Panc1 (cell line): ENCODE measurements around the gene PMPCB. TPM values are rescaled to one million over a fixed set of nuclear protein-coding genes. Genes with fewer than 3 reads are reported as not detected.

ENCODE experiments used
- ATAC-seq: fragments of 200-7000 bp; cut with Tn5 transposase; 2 replicates; pipeline ENCODE4 v1.9.1; 2020; ENCODE audit warnings: mild to moderate bottlenecking, moderate library complexity
- BruUV-seq: library from RNA; stranded (reverse); fragments of 400-500 nt; replicated peaks from 2 replicates; lab custom pipeline; 2021; lab: Mats Ljungman, UMichigan
- CTCF ChIA-PET: fragments of 300-600 bp; sonication (Branson Sonifier 250); formaldehyde crosslinking; loops from one replicate; lab custom pipeline; 2022; ENCODE audit warnings: antibody characterized with exemption; lab: Charles Lee
- POLR2A ChIA-PET: fragments of 300-600 bp; sonication (Branson Sonifier 250); formaldehyde crosslinking; loops from one replicate; lab custom pipeline; 2022; ENCODE audit warnings: antibody characterized with exemption; lab: Charles Lee
- DNase-seq: peaks from one replicate; pipeline ENCODE4 v3.0.0-alpha.2; 2010; ENCODE audit warnings: low read depth, low spot score
- H3K27ac ChIP-seq: 2 replicates; pipeline ENCODE4 v1.5.1; 2011; ENCODE audit warnings: mild to moderate bottlenecking, low read length, inconsistent platforms
- H3K27me3 ChIP-seq: fragments of 200-500 bp; sonication (Bioruptor generic); 2 replicates; pipeline ENCODE4 v1.6.0; 2014; ENCODE audit warnings: low read length, inconsistent platforms; ENCODE audit not compliant: control insufficient read depth, insufficient read depth
- H3K36me3 ChIP-seq: fragments of 200-500 bp; sonication (Bioruptor generic); 2 replicates; pipeline ENCODE4 v1.5.1; 2014; ENCODE audit warnings: inconsistent platforms, mild to moderate bottlenecking, low read length, moderate library complexity; ENCODE audit not compliant: control insufficient read depth, insufficient read depth
- H3K4me1 ChIP-seq: 2 replicates; pipeline ENCODE4 v1.5.1; 2011; ENCODE audit warnings: inconsistent platforms, mild to moderate bottlenecking, low read length, moderate library complexity; ENCODE audit not compliant: control insufficient read depth, insufficient read depth
- H3K4me3 ChIP-seq, 2 experiments: 2 replicates each; pipeline ENCODE4 v1.5.1; 2011 to 2012; ENCODE audit warnings: low read depth in 2 of 2, low read length in 2 of 2, mild to moderate bottlenecking in 2 of 2, inconsistent platforms in 1 of 2, moderate library complexity in 1 of 2
- H3K9me3 ChIP-seq: fragments of 200-500 bp; sonication (Bioruptor generic); 2 replicates; pipeline ENCODE4 v1.5.1; 2014; ENCODE audit warnings: low read depth, mild to moderate bottlenecking, inconsistent platforms, low read length, moderate library complexity; ENCODE audit not compliant: control insufficient read depth, insufficient read depth
- CTCF ChIP-seq: fragments of 450-650 bp; IDR thresholded peaks from 2 replicates; pipeline ENCODE4 v1.5.1; 2017; ENCODE audit warnings: mild to moderate bottlenecking
- POLR2AphosphoS5 ChIP-seq: IDR thresholded peaks from 2 replicates; pipeline ENCODE4 v1.6.1; 2012; ENCODE audit warnings: mild to moderate bottlenecking, low read depth, low read length, moderate library complexity
- SIN3A ChIP-seq: IDR thresholded peaks from 2 replicates; pipeline ENCODE4 v1.6.1; 2012; ENCODE audit warnings: low read depth, mild to moderate bottlenecking, low read length, moderate library complexity, borderline replicate concordance; ENCODE audit not compliant: insufficient read depth
- TCF7L2 ChIP-seq: IDR thresholded peaks from 2 replicates; pipeline ENCODE4 v1.6.1; 2011; ENCODE audit warnings: mild to moderate bottlenecking, low read depth, low read length, inconsistent platforms
- in situ Hi-C: cut with HindIII; loops from 2 replicates; pipeline ENCODE4 v1.10.0; 2016; ENCODE audit warnings: low sequenced_read_pairs, low pct_unique_long_range_greater_than_20kb
- intact Hi-C: fragments of 100-400 bp; cut with micrococcal nuclease; formaldehyde crosslinking; loops from one replicate; pipeline ENCODE4 v1.10.0; 2022; ENCODE audit not compliant: unreplicated experiment
- total RNA-seq: library from RNA; stranded (reverse); gene quantifications from one replicate; pipeline ENCODE4 v1.2.1, GENCODE V29; 2021; ENCODE audit not compliant: unreplicated experiment
- TF ChIP-seq, protein P1 (sequence below), 2 experiments: IDR thresholded peaks; 2 replicates each; pipeline ENCODE4 v1.6.1; 2011 to 2012; ENCODE audit warnings: low read depth in 2 of 2, control low read depth in 1 of 2, low read length in 1 of 2, mild to moderate bottlenecking in 1 of 2, moderate library complexity in 1 of 2; ENCODE audit not compliant: insufficient read depth in 1 of 2

The PMPCB gene
- total RNA-seq, 1 experiment from 2014 or later: 61.1 TPM

DNA sequence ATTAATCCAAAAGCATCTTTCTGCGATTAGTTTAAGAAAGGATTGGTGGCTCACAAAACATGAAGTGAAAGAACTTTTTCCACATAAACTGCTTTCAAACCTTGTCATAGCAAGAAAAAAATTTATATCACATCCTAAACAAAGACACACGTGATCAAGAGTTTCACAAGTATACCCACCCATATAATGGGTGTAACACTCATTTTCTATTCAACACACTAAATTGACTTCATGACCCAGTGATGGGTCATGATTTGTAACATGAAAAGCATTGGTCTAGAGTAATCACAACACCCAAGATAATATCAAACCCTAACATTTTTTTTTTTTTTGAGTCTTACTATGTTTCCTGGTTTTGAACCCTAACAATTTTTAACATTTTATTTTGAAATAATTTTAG lies 17.6 kb downstream of the PMPCB start:
- H3K9me3 ChIP-seq: no peaks in the 10 kb centered on the region
- no peak overlapping the region for H3K4me3 ChIP-seq
- TF ChIP-seq POLR2AphosphoS5: no peak
- TF ChIP-seq, protein P1, sequence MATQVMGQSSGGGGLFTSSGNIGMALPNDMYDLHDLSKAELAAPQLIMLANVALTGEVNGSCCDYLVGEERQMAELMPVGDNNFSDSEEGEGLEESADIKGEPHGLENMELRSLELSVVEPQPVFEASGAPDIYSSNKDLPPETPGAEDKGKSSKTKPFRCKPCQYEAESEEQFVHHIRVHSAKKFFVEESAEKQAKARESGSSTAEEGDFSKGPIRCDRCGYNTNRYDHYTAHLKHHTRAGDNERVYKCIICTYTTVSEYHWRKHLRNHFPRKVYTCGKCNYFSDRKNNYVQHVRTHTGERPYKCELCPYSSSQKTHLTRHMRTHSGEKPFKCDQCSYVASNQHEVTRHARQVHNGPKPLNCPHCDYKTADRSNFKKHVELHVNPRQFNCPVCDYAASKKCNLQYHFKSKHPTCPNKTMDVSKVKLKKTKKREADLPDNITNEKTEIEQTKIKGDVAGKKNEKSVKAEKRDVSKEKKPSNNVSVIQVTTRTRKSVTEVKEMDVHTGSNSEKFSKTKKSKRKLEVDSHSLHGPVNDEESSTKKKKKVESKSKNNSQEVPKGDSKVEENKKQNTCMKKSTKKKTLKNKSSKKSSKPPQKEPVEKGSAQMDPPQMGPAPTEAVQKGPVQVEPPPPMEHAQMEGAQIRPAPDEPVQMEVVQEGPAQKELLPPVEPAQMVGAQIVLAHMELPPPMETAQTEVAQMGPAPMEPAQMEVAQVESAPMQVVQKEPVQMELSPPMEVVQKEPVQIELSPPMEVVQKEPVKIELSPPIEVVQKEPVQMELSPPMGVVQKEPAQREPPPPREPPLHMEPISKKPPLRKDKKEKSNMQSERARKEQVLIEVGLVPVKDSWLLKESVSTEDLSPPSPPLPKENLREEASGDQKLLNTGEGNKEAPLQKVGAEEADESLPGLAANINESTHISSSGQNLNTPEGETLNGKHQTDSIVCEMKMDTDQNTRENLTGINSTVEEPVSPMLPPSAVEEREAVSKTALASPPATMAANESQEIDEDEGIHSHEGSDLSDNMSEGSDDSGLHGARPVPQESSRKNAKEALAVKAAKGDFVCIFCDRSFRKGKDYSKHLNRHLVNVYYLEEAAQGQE (IDR thresholded peaks at IDR 0.05; ENCODE audit: insufficient read depth in 1 of 2, low read depth in 2 of 2, low read length in 1 of 2): no peak
- TF ChIP-seq SIN3A: no peak
- no peak overlapping the region for H3K27ac ChIP-seq
- ChIA-PET POLR2A (no interaction called here), CTCF (no interaction called here)
- intact Hi-C loops: no loop called here
- no peak for ATAC-seq
- peaks cover 72% of the 10 kb centered on the region for H3K36me3 ChIP-seq
- no peaks in the 10 kb centered on the region for H3K4me1 ChIP-seq
- no TSS peak for BruUV-seq
- no peak for DNase-seq
- in situ Hi-C loops: no loop called here
- no peaks in the 10 kb centered on the region for H3K27me3 ChIP-seq

GRCh38 chr7:103316380-103316941 lies 19.2 kb downstream of the PMPCB start:
- H3K27ac ChIP-seq: no peak overlapping the region
- H3K4me1 ChIP-seq: no peaks in the 10 kb centered on the region
- in situ Hi-C loops (no loop called here), intact Hi-C loops (no loop called here)
- BruUV-seq: no TSS peak
- H3K36me3 ChIP-seq: peaks cover 66% of the 10 kb centered on the region
- peak; percentile 10; the same call in 1 of the 2 replicates for ATAC-seq
- H3K4me3 ChIP-seq: no peak overlapping the region
- no peaks in the 10 kb centered on the region for H3K27me3 ChIP-seq
- no peak for DNase-seq
- no peak for TF ChIP-seq CTCF
- TF ChIP-seq POLR2AphosphoS5: no peak
- TF ChIP-seq, protein P1 (IDR thresholded peaks at IDR 0.05; ENCODE audit: insufficient read depth in 1 of 2, low read depth in 2 of 2, low read length in 1 of 2): no peak
- no peak for TF ChIP-seq TCF7L2
- no peak for TF ChIP-seq SIN3A
- no peaks in the 10 kb centered on the region for H3K9me3 ChIP-seq
- POLR2A ChIA-PET: interaction anchor here (0.7 kb wide), 1 partner anchor 9 kb away, joined by 4 read pairs; no protein-coding TSS in a partner anchor
- CTCF ChIA-PET: no interaction called here
